Measurements from ENCODE around the gene ZNF280B. TPM values are rescaled to one million over a fixed set of nuclear protein-coding genes. Genes with fewer than 3 reads are reported as not detected.
"Not testable (repeated sequence)": the region's sequence is repeated elsewhere in the genome, so short reads cannot be mapped to it uniquely, and the experiment has no call there.

The ZNF280B gene
- total and polyA plus RNA-seq, 2 experiments from 2014 or later, result 1.5 to 2.6 TPM

DNA sequence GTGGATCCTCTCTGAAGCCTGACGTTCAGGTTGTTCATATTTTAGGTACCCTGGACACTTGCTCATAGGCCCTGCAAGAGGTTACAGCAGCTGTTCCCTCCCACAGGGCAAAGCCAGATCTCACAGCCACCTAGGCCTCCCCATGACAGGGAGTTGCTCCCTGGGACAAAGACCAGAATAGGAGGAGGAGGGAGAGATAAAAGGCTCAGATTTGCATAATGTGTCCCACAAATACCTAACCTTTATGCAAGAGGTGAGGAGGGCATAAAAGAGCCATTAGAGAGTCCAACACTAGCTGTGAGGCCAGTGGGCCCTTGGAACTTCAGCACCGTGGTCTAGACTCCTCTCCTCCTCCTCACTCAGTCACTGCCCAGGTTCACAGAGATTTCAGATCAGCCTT, 33.8 kb downstream of the ZNF280B start:
- H3K9me2 ChIP-seq (replicated peaks; ENCODE audit: insufficient read depth), result no peaks in the 10 kb centered on the region
- DNase-seq (ENCODE audit: low spot score), result peak; percentile 20
- no peaks in the 10 kb centered on the region for H3K9me3 ChIP-seq (ENCODE audit: low read depth)
- H3K4me3 ChIP-seq, result no peak overlapping the region
- peaks cover 3% of the 10 kb centered on the region for H3K4me1 ChIP-seq (ENCODE audit: insufficient read depth)
- TF ChIP-seq, protein P1, sequence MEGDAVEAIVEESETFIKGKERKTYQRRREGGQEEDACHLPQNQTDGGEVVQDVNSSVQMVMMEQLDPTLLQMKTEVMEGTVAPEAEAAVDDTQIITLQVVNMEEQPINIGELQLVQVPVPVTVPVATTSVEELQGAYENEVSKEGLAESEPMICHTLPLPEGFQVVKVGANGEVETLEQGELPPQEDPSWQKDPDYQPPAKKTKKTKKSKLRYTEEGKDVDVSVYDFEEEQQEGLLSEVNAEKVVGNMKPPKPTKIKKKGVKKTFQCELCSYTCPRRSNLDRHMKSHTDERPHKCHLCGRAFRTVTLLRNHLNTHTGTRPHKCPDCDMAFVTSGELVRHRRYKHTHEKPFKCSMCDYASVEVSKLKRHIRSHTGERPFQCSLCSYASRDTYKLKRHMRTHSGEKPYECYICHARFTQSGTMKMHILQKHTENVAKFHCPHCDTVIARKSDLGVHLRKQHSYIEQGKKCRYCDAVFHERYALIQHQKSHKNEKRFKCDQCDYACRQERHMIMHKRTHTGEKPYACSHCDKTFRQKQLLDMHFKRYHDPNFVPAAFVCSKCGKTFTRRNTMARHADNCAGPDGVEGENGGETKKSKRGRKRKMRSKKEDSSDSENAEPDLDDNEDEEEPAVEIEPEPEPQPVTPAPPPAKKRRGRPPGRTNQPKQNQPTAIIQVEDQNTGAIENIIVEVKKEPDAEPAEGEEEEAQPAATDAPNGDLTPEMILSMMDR (IDR thresholded peaks at IDR 0.05; ENCODE audit: poor library complexity), result no peak
- TF ChIP-seq EZH2 (IDR thresholded peaks at IDR 0.05; ENCODE audit: borderline replicate concordance), result no peak
- TF ChIP-seq EZH2phosphoT487 (IDR thresholded peaks at IDR 0.05; ENCODE audit: low read depth, severe bottlenecking, unreplicated experiment), result no peak
- H3K27me3 ChIP-seq, result no peaks in the 10 kb centered on the region
- H3K27ac ChIP-seq, result no peak overlapping the region
- WGBS (ENCODE audit: low lambda C conversion rate, missing lambda C conversion rate), result 52% methylated on average over 2 of the region's 2 CpGs
- H3K36me3 ChIP-seq (replicated peaks; ENCODE audit: insufficient read depth, low read depth), result no peaks in the 10 kb centered on the region
- H3K4me2 ChIP-seq, result no peak overlapping the region
- H2AFZ ChIP-seq, result no peak overlapping the region
- no peaks in the 10 kb centered on the region for H4K20me1 ChIP-seq (ENCODE audit: insufficient read depth, poor library complexity, severe bottlenecking)
- H3K79me2 ChIP-seq, result no peaks in the 10 kb centered on the region

DNA sequence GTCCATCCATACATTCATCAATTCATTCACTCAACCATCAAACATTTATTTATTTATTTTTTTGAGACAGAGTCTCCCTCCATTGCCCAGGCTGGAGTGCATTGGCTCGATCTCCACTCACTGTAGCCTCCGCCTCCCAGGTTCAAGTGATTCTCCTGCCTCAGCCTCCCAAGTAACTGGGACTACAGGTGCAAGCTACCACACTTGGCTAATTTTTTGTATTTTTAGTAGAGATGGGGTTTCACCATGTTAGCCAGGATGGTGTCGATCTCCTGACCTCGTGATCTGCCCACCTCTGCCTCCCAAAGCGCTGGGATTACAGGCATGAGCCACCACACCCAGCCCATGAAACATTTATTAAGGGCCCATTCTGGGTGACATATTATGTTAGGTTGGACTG, 37.4 kb downstream of the ZNF280B start:
- not testable (repeated sequence) for H3K9me2 ChIP-seq (replicated peaks; ENCODE audit: insufficient read depth); H3K27ac ChIP-seq; H3K27me3 ChIP-seq; H3K4me1 ChIP-seq (ENCODE audit: insufficient read depth); H3K4me3 ChIP-seq; H3K79me2 ChIP-seq; H3K36me3 ChIP-seq (replicated peaks; ENCODE audit: insufficient read depth, low read depth); H3K9me3 ChIP-seq (ENCODE audit: low read depth); H3K4me2 ChIP-seq; H2AFZ ChIP-seq; DNase-seq (ENCODE audit: low spot score); H4K20me1 ChIP-seq (ENCODE audit: insufficient read depth, poor library complexity, severe bottlenecking)
- 38% methylated on average over 5 of the region's 5 CpGs for WGBS (ENCODE audit: low lambda C conversion rate, missing lambda C conversion rate)

DNA sequence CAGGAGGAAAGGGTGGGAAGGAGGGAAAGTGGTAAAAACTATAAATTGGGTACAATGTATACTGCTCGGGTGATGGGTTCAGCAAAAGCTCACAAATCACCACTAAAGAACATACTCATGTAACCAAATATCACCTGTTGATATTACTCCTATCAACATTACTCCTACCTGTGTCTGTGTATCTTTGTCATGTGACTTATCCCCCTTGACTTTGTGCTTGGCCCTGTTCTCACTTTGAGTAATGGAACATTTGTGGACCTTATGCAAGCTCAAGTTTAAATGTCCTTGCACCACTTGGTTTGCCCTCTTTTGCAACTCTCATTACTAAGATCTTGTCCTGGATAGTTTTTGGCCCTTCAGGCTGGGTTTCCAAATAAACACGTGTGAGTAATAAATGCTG, 39.0 kb downstream of the ZNF280B start:
- Histone ChIP-seq H3K4me2 (no peak overlapping the region), H3K4me3 (no peak overlapping the region), H3K79me2 (no peaks in the 10 kb centered on the region), H4K20me1 (ENCODE audit: insufficient read depth, poor library complexity, severe bottlenecking) (no peaks in the 10 kb centered on the region), H3K36me3 (replicated peaks; ENCODE audit: insufficient read depth, low read depth) (no peaks in the 10 kb centered on the region), H3K9me3 (ENCODE audit: low read depth) (no peaks in the 10 kb centered on the region), H3K4me1 (ENCODE audit: insufficient read depth) (peaks cover 3% of the 10 kb centered on the region), H2AFZ (no peak overlapping the region), H3K9me2 (replicated peaks; ENCODE audit: insufficient read depth) (no peaks in the 10 kb centered on the region), H3K27me3 (no peaks in the 10 kb centered on the region), H3K27ac (no peak overlapping the region)
- TF ChIP-seq EZH2 (IDR thresholded peaks at IDR 0.05; ENCODE audit: borderline replicate concordance) (no peak), EZH2phosphoT487 (IDR thresholded peaks at IDR 0.05; ENCODE audit: low read depth, severe bottlenecking, unreplicated experiment) (no peak)
- TF ChIP-seq, protein P1 (IDR thresholded peaks at IDR 0.05; ENCODE audit: poor library complexity), result no peak
- WGBS (ENCODE audit: low lambda C conversion rate, missing lambda C conversion rate), result 77% methylated on average over 2 of the region's 2 CpGs
- no peak for DNase-seq (ENCODE audit: low spot score)

DNA sequence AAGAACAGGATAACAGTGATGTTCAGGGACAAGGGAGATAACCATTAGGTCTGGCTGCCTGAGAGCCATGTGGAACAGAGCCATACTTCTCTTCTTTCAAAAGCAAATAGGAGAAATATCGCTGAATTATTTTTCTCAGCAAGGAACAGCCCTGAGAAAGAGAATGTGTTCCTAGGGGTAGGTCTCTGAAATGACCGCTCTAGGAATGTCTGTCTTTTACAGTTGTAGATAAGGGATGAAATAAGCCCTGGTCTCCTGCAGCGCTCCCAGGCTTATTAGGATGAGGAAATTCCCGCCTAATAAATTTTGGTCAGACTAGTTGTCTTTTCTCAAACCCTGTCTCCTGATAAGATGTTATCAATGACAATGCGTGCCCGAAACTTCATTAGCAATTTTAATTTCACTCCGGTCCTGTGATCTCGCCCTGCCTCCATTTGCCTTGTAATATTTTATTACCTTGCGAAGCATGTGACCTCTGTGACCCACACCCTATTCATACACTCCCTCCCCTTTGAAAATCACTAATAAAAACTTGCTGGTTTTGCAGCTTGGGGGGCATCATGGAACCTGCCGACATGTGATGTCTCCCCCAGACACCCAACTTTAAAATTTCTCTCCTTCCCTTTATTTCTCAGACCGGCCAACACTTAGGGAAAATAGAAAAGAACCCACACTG, 39.6 kb downstream of the ZNF280B start:
- not testable (repeated sequence) for H4K20me1 ChIP-seq (ENCODE audit: insufficient read depth, poor library complexity, severe bottlenecking); H3K4me3 ChIP-seq; H3K4me2 ChIP-seq; H3K9me2 ChIP-seq (replicated peaks; ENCODE audit: insufficient read depth); H3K36me3 ChIP-seq (replicated peaks; ENCODE audit: insufficient read depth, low read depth); H3K27ac ChIP-seq; H3K9me3 ChIP-seq (ENCODE audit: low read depth); H3K4me1 ChIP-seq (ENCODE audit: insufficient read depth); DNase-seq (ENCODE audit: low spot score); H3K79me2 ChIP-seq; H3K27me3 ChIP-seq; H2AFZ ChIP-seq
- 77% methylated on average over 11 of the region's 11 CpGs for WGBS (ENCODE audit: low lambda C conversion rate, missing lambda C conversion rate)

Data from hepatocyte (in vitro differentiated cells).